ENCODE results near the gene DCLK1. TPM values are rescaled to one million over a fixed set of nuclear protein-coding genes. Genes with fewer than 3 reads are reported as not detected.

The DCLK1 gene
- total RNA-seq, 1 experiment from 2014 or later, result not detected

- Histone ChIP-seq H3K36me3 (ENCODE audit: control insufficient read depth, insufficient read depth, low read length) (no peaks in the 10 kb centered on the region), H3K4me1 (no peaks in the 10 kb centered on the region), H3K27me3 (replicated peaks; ENCODE audit: control insufficient read depth, insufficient read depth, low read length) (no peaks in the 10 kb centered on the region), H3K4me3 (ENCODE audit: low read depth, low read length) (no peak overlapping the region), H3K9me3 (no peaks in the 10 kb centered on the region)
- no peak for TF ChIP-seq CTCF (IDR thresholded peaks at IDR 0.05; ENCODE audit: insufficient read depth in 1 of 2, low read depth in 1 of 2, low read length in 1 of 2, severe bottlenecking in 1 of 2, unreplicated experiment in 1 of 2)
- BruUV-seq (replicated peaks), result no TSS peak
- Mint-ChIP-seq H3K4me3 (ENCODE audit: unreplicated experiment) (no peak overlapping the region), H3K4me1 (ENCODE audit: low read depth, unreplicated experiment) (no peaks in the 10 kb centered on the region), H3K9me3 (ENCODE audit: unreplicated experiment) (no peaks in the 10 kb centered on the region), H3K27ac (ENCODE audit: unreplicated experiment) (no peak overlapping the region), H3K36me3 (ENCODE audit: insufficient read depth, unreplicated experiment) (no peaks in the 10 kb centered on the region), H3K27me3 (ENCODE audit: insufficient read depth, unreplicated experiment) (no peaks in the 10 kb centered on the region)
- ChIA-PET CTCF (no interaction called here), POLR2A (no interaction called here)
- DNase-seq, result no peak
- intact Hi-C loops (cut with micrococcal nuclease; ENCODE audit: unreplicated experiment), result no loop called here
Measured at GRCh38 chr13:35988648-35989081, 142.5 kb downstream of the DCLK1 start.

GRCh38 chr13:35987572-35988513 lies 143.3 kb downstream of the DCLK1 start:
- no peaks in the 10 kb centered on the region for H3K36me3 ChIP-seq (ENCODE audit: control insufficient read depth, insufficient read depth, low read length)
- Mint-ChIP-seq H3K27ac (ENCODE audit: unreplicated experiment) (no peak overlapping the region), H3K4me3 (ENCODE audit: unreplicated experiment) (no peak overlapping the region), H3K4me1 (ENCODE audit: low read depth, unreplicated experiment) (no peaks in the 10 kb centered on the region), H3K9me3 (ENCODE audit: unreplicated experiment) (no peaks in the 10 kb centered on the region), H3K36me3 (ENCODE audit: insufficient read depth, unreplicated experiment) (no peaks in the 10 kb centered on the region), H3K27me3 (ENCODE audit: insufficient read depth, unreplicated experiment) (no peaks in the 10 kb centered on the region)
- no peak for DNase-seq
- no peak for TF ChIP-seq CTCF (IDR thresholded peaks at IDR 0.05; ENCODE audit: insufficient read depth in 1 of 2, low read depth in 1 of 2, low read length in 1 of 2, severe bottlenecking in 1 of 2, unreplicated experiment in 1 of 2)
- BruUV-seq (replicated peaks), result no TSS peak
- no peaks in the 10 kb centered on the region for H3K27me3 ChIP-seq (replicated peaks; ENCODE audit: control insufficient read depth, insufficient read depth, low read length)
- H3K4me3 ChIP-seq (ENCODE audit: low read depth, low read length), result no peak overlapping the region
- POLR2A ChIA-PET, result no interaction called here
- CTCF ChIA-PET, result no interaction called here
- H3K4me1 ChIP-seq, result no peaks in the 10 kb centered on the region
- H3K9me3 ChIP-seq, result no peaks in the 10 kb centered on the region
- intact Hi-C loops (cut with micrococcal nuclease; ENCODE audit: unreplicated experiment), result no loop called here

- H3K4me1 Mint-ChIP-seq (ENCODE audit: low read depth, unreplicated experiment), result no peaks in the 10 kb centered on the region
- ChIA-PET CTCF (no interaction called here), POLR2A (no interaction called here)
- no peaks in the 10 kb centered on the region for H3K36me3 Mint-ChIP-seq (ENCODE audit: insufficient read depth, unreplicated experiment)
- no peak overlapping the region for H3K4me3 Mint-ChIP-seq (ENCODE audit: unreplicated experiment)
- no peak for DNase-seq
- Histone ChIP-seq H3K9me3 (no peaks in the 10 kb centered on the region), H3K27me3 (replicated peaks; ENCODE audit: control insufficient read depth, insufficient read depth, low read length) (no peaks in the 10 kb centered on the region), H3K4me3 (ENCODE audit: low read depth, low read length) (no peak overlapping the region), H3K4me1 (no peaks in the 10 kb centered on the region), H3K36me3 (ENCODE audit: control insufficient read depth, insufficient read depth, low read length) (no peaks in the 10 kb centered on the region)
- H3K27me3 Mint-ChIP-seq (ENCODE audit: insufficient read depth, unreplicated experiment), result no peaks in the 10 kb centered on the region
- TF ChIP-seq CTCF (IDR thresholded peaks at IDR 0.05; ENCODE audit: insufficient read depth in 1 of 2, low read depth in 1 of 2, low read length in 1 of 2, severe bottlenecking in 1 of 2, unreplicated experiment in 1 of 2), result no peak
- peaks cover 10% of the 10 kb centered on the region for H3K9me3 Mint-ChIP-seq (ENCODE audit: unreplicated experiment)
- BruUV-seq (replicated peaks), result no TSS peak
- no peak overlapping the region for H3K27ac Mint-ChIP-seq (ENCODE audit: unreplicated experiment)
- intact Hi-C loops (cut with micrococcal nuclease; ENCODE audit: unreplicated experiment), result no loop called here
Measured at GRCh38 chr13:35984776-35985453, 146.3 kb downstream of the DCLK1 start.
